GM18502 (cell line): ENCODE data around the gene SLC22A2.
"Not testable (repeated sequence)": the region's sequence is repeated elsewhere in the genome, so short reads cannot be mapped to it uniquely, and the experiment has no call there.

Source experiments
- ATAC-seq: cut with Tn5 transposase; IDR thresholded peaks from one replicate; pipeline ENCODE4 v1.9.1; 2021; ENCODE audit warnings: mild to moderate bottlenecking; ENCODE audit not compliant: unreplicated experiment, poor library complexity

Gene SLC22A2

DNA sequence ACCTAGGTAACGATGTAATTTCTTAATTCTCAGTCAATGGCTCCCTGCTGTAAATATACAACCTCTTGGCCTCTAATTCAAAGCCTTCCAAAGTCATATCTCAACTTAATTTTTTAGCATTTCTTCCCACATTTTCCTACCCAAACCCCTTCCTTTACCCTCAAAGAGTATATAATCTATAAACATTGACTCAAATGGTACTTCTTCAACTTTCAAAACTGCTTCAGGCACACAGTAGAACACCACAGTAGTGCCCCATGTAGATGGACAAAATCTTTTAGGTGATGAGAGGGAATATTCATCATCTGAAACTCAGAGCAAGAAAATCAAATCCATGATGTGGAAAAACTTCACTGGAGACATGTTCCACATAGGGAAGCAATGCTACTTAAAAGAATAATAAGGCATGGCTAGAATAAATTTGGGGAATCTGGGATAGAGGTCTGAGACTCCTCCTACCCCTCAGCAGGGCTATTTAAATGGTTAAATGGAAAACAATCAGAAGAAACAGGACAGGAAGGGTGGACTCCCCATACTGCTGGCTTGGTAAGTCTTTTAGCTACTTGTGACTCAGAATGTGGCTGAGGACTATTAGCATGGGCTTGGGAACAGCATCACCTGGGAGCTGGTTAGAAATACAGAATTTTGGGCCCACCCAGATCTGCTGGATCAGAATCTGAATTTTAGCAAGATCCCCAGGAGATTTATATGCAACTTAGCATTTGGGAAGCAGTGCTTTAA lies 6.4 kb downstream of the SLC22A2 start:
- no peak for ATAC-seq

DNA sequence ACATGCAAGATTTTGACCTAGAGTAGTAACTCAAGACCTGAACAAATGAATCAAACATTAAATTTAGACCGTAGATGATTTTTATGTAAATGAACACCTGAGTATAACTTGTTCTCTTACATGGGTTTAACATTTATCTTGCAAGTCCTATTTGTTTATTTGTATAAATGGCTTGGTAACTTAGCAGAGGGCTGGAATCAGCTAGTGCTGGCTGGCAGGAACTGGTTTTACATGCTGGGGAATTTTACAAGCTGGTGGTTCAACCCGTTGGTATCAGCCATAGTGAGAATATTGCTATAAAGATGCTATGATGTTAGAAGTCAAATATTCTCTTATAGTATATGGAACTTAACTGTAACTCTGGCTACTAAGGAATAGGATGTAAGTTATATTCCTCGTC lies 8.9 kb downstream of the SLC22A2 start:
- ATAC-seq = no peak

- ATAC-seq = no peak
Observed at GRCh38 chr6:160248538-160248937, 10.1 kb downstream of the SLC22A2 start.

GRCh38 chr6:160247457-160247883 lies 11.2 kb downstream of the SLC22A2 start:
- ATAC-seq = no peak

DNA sequence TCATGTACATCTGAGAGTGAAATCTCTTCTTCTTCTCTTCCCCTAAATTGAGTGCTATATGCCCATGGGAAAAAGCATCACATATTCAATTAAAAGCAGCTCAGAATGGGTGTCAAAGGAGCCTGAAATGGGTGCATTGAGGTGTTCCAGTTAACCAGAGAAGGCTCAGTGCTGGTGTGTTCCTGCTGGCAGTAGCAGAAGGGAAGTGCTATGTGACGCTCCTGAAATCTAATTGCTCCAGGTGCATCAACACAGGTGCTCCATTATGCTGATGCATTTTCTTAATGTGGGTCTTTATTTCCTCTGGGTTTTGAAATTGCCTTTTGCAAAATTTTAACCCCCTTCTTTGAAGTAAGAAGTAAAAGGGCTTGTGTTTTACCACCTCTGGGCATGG lies 17.9 kb downstream of the SLC22A2 start:
- no peak for ATAC-seq

DNA sequence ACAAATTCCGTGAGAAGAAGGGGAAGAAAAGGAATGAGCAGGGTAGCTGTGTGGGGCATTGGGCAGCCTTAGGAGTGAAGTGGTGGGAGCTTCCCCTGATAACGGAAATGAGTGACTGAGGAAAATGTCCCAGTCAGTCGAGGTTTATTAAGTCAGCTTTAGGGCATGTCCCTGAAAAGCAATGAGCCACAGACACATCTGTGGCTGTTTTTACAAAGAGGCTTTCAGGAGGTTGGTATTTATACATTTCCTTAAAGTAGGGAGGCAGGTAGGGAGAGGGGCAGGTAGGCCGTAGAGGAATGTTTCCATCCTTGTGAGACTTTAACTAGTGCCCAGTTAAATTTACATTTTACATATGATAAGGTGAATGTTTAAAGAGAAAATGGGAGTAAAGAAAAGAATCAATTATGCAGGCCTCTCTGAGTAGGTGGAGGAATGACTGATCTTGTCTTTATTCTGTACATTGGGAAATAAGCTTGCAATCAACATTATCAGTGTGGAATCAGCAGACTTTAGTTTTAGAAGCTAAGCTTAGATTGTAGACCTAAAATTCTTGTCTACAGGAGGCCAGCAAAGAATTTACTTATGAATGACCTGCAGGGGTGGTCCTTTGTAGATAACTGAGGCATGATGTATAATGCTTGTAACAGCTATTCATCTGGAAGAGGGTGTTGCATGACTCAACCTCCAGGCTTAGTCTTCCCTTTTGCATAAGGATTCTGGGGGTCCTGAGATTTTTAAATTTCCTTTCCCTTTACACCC lies 18.5 kb downstream of the SLC22A2 start:
- ATAC-seq = no peak

GRCh38 chr6:160238761-160239751 lies 19.6 kb downstream of the SLC22A2 start:
- ATAC-seq = no peak

- ATAC-seq = no peak
Observed at GRCh38 chr6:160238278-160238711, 20.3 kb downstream of the SLC22A2 start.

- ATAC-seq = not testable (repeated sequence)
Observed at GRCh38 chr6:160237597-160238275, 20.9 kb downstream of the SLC22A2 start.

- ATAC-seq = not testable (repeated sequence)
Observed at GRCh38 chr6:160236235-160236872, 22.3 kb downstream of the SLC22A2 start.

DNA sequence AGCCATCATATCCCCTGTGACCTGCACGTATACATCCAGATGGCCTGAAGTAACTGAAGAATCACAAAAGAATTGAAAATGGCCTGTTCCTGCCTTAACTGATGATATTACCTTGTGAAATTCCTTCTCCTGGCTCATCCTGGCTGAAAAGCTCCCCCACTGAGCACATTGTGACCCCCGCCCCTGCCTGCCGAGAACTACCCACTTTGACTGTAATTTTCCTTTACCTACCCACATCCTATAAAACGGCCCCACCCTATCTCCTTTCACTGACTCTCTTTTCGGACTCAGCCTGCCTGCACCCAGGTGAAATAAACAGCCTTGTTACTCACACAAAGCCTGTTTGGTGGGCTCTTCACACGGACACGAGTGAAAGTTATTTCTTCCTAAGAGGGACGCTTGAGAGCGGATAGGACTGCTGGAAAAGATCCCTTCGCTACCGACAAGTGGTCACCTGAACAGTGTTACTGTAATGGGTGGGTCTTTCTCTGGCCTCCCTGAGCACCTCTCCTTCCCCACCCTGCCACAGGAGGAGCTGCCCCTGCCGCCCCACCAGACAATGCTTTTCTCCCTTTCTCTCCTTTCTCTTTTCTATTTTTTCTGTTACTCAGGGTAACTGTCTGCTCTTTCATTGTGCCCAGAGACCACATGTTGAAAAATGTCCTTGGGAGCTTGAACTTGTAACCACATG lies 24.5 kb downstream of the SLC22A2 start:
- not testable (repeated sequence) for ATAC-seq

DNA sequence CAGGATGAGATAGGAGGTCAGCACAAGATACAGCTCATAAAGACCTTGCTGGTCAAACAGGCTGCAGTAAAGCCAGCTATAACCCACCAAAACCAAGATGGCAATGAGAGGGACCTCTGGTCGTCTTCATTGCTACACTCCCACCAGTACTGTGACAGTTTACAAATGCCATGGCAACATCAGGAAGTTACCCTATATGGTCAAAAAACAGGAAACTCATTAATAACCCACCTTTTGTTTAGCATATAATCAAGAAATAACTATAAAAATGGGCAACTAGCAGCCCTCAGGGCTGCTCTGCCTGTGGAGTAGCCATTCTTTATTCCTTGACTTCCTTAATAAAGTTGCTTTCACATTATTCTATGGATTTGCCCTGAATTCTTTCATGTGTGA lies 30.9 kb downstream of the SLC22A2 start:
- ATAC-seq = no peak

DNA sequence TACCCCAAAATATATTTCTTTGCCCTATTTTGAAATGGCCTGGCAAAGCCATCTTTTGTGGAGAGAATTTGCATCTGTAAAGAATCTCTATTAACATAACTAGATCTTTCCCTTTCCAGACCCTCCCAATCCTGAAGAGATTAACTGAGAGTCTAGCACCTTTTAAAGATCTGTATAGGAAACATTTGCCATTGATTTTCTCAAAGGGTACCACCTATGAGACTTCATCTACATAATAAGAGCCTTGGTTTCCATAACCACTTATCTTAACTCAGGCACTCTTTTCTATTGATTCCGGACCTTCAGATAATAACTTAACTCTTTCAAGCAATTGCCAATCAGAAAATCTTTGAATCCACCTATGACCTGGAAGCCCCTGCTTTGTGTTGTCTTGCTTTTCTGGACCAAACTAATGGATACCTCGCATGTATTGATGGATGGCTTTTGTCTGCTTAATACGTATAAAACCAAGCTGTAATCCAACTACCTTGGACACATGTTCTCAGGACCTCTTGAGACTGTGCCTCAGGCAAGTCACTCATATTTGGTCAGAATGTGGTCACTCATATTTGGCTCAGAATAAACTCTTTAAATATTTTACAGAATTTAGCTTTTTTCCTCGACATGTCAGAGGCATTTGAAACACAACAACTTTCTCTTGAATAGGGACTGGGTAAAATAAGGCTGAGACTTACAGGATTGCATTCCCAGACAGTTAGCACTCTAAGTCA lies 31.4 kb downstream of the SLC22A2 start:
- ATAC-seq = no peak

- ATAC-seq = peak; percentile 63
Observed at GRCh38 chr6:160226118-160226591, 32.5 kb downstream of the SLC22A2 start.

GRCh38 chr6:160224639-160225237 lies 33.9 kb downstream of the SLC22A2 start:
- ATAC-seq = no peak

GRCh38 chr6:160222491-160222890 lies 36.1 kb downstream of the SLC22A2 start:
- no peak for ATAC-seq

DNA sequence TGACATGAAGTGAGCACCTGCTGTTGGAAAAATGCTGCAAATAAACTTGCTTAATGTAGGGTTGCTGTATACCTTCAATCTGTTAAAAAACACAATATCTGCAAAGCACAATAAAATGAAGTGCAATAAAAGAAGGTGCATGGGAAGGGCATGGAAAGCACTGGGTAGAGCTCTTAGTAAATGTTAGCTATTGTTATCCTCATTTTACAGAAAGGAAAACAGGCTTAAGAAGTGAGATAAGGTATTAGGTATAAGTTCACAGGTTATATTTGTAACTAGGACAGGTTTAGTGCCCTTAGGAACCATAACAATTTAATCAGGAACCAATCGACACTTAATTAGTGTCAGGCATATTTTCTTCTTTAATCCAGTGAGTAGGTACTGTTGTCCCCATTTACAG lies 36.7 kb downstream of the SLC22A2 start:
- no peak for ATAC-seq

- peak; percentile 50 for ATAC-seq
Observed at GRCh38 chr6:160221423-160221822, 37.2 kb downstream of the SLC22A2 start.
